ENCODE data around the gene SRRM3.
"Not testable (repeated sequence)": the region's sequence is repeated elsewhere in the genome, so short reads cannot be mapped to it uniquely, and the experiment has no call there.

The SRRM3 gene

DNA sequence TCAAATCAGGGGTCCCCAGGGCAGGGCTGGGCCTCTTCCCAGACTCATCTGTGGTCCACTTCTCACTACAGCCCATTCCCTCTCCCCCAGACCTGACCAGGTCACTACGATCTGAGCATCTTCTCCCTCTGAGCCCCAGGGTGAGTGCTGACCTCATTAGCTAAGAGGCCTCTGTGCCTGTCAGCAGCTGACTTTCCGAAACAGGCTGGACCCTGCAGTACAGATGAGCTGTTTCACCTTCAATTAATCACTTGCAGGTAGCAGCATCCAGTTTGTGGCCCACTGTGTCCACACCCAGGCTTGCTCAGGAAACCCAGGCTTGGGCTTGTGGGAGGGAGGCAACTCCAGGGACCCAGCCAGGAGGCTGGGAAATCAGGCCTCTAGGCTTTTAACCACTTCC, 24.3 kb downstream of the SRRM3 start:
- in situ Hi-C loops (cut with HindIII; ENCODE audit: low sequenced_read_pairs): no loop called here

- in situ Hi-C loops (cut with HindIII; ENCODE audit: low sequenced_read_pairs): not testable (repeated sequence)
These were observed 25.3 kb downstream of the SRRM3 start for GRCh38 chr7:76226878-76227423.

GRCh38 chr7:76230214-76230613, 28.5 kb downstream of the SRRM3 start:
- in situ Hi-C loops (cut with HindIII; ENCODE audit: low sequenced_read_pairs): no loop called here

DNA sequence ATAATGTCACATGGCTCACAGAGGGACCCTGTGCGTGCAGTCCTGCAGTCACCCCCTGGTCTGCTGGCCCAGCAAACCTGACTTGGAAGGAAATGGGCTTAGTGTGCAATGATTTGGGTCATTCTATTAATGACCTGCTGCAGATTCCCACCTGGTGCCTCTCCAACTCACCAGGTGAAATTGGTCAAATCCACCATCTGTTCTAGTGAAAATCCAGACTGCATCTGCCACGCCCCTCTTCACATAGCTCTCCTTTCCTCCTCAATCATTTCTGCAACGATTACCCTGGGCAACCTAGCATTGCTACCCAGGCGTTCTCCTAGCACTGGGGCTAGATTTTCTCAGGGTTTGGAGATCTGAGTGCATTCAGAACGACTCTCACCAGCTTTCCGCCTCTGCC, 29.4 kb downstream of the SRRM3 start:
- in situ Hi-C loops (cut with HindIII; ENCODE audit: low sequenced_read_pairs): no loop called here

- in situ Hi-C loops (cut with HindIII; ENCODE audit: low sequenced_read_pairs): no loop called here
These were observed 29.9 kb downstream of the SRRM3 start for GRCh38 chr7:76231583-76231982.

DNA sequence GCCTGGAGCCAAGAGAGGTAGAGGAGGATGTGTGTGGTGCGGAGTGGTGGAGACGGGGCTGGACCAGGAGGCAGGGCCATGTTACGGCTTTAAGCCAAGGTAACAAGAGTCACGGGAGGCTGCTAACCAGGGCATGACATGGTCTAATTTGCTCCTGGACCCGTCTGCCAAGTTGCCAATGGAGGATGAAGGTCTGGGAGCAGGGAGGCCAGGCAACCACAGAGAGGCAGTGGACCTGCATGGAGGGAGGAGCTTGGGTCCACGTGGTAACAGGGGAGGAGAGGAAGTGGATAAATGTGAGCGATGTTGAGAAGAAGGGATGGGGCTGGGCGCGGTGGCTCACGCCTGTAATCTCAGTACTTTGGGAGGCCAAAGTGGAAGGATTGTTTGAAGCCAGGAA, 31.0 kb downstream of the SRRM3 start:
- in situ Hi-C loops (cut with HindIII; ENCODE audit: low sequenced_read_pairs): no loop called here

GRCh38 chr7:76233538-76234281, 32.0 kb downstream of the SRRM3 start:
- in situ Hi-C loops (cut with HindIII; ENCODE audit: low sequenced_read_pairs): no loop called here

DNA sequence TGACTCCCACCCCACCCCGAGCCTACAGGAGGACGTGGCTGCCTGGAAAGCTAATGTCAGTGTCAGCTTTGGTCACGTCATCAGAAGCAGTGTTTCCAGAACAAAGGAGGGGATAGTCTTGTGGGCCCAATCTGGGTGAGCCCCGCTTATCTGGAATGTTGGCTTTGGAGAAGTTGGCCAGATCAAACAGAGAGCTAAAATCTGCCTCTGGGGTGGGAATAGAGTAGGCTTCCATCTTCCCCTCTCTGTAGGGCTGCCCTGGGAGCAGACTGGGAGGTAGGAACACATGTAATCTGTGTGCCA, 32.5 kb downstream of the SRRM3 start:
- in situ Hi-C loops (cut with HindIII; ENCODE audit: low sequenced_read_pairs): no loop called here

DNA sequence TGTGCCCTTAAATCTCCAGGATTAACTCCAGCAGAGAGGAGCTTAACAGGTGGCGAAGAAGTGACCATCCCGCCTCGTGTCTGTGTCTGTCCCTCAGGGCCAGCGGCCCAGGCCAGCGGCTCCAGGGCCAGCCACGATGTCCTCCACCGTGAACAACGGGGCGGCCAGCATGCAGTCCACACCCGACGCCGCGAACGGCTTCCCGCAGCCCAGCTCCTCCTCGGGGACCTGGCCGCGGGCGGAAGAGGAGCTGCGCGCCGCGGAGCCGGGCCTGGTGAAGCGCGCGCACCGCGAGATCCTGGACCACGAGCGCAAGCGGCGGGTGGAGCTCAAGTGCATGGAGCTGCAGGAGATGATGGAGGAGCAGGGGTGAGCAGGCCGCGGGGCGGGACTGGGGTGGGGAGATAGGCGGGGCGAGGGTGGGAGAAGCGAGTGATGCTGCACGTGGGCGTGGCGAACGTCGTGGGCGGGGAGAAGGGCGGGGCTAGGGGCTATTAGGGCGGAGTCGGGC, 33.3 kb downstream of the SRRM3 start:
- in situ Hi-C loops (cut with HindIII; ENCODE audit: low sequenced_read_pairs): no loop called here

GRCh38 chr7:76236224-76236623, 34.5 kb downstream of the SRRM3 start:
- in situ Hi-C loops (cut with HindIII; ENCODE audit: low sequenced_read_pairs): no loop called here

- in situ Hi-C loops (cut with HindIII; ENCODE audit: low sequenced_read_pairs): no loop called here
These were observed 36.6 kb downstream of the SRRM3 start for GRCh38 chr7:76238326-76238725.

- in situ Hi-C loops (cut with HindIII; ENCODE audit: low sequenced_read_pairs): loop anchor here (5.0 kb wide), 2 partner anchors 34 to 66 kb away; no protein-coding TSS in a partner anchor
These were observed 39.4 kb downstream of the SRRM3 start for GRCh38 chr7:76241141-76241540.

GRCh38 chr7:76242517-76243063, 40.9 kb downstream of the SRRM3 start:
- in situ Hi-C loops (cut with HindIII; ENCODE audit: low sequenced_read_pairs): loop anchor here (5.0 kb wide), 2 partner anchors 35 to 65 kb away; no protein-coding TSS in a partner anchor

GRCh38 chr7:76244781-76245391, 43.2 kb downstream of the SRRM3 start:
- in situ Hi-C loops (cut with HindIII; ENCODE audit: low sequenced_read_pairs): loop anchor here (5.0 kb wide), 2 partner anchors 38 to 62 kb away; no protein-coding TSS in a partner anchor

GRCh38 chr7:76246804-76247389, 45.2 kb downstream of the SRRM3 start:
- in situ Hi-C loops (cut with HindIII; ENCODE audit: low sequenced_read_pairs): no loop called here

DNA sequence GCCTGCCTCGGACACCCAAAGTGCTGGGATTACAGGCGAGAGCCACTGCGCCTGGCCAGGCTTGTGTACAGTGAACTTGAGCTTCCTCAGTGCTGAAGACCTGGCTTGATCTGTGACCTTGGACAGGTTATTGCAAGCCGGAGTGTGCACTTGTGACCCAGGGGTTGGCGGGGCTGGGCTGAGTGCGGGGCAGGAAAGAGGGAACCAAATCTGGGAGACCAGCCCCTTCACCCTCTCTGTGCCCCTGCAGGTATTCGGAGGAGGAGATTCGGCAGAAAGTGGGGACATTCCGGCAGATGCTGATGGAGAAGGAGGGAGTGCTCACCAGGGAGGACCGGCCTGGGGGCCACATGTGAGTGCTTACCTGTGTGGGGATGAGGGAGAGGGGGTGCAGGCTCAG, 46.2 kb downstream of the SRRM3 start:
- in situ Hi-C loops (cut with HindIII; ENCODE audit: low sequenced_read_pairs): no loop called here

DNA sequence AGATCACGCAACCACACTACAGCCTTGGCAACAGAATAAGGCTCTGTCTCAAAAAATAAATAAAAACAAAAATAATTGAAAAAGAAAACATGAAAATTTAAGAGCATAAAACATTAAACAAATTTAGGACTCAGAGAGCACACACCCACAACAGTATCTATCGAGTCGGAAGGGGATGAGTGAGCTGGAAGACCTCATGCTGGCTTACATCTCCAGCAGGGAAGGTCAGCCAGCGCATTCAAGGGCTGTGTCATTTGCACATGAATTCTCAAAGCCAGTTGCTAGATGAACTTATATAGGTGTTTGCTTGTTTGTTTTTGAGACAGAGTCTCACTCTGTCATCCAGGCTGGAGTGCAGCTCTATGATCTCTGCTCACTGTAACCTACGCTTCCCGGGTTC, 50.3 kb downstream of the SRRM3 start:
- in situ Hi-C loops (cut with HindIII; ENCODE audit: low sequenced_read_pairs): no loop called here

DNA sequence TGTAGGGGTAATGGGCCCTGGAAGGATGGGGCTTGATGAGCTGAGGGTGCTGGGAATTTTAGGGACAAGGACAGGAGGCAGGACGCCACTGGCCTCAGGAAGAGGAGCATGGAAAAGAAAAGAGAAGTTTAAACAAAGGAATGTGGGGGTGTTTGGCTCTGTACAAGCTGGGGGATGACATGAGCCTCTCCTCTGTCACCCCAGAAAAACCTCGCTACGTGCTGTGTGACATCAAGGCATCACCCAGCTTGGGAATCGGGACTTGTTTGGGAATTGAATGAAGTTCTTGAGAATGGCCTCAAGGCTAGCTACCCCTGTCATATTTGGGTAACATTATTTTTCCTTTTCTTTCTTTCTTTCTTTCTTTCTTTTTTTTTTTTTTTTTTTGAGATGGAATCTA, 53.1 kb downstream of the SRRM3 start:
- in situ Hi-C loops (cut with HindIII; ENCODE audit: low sequenced_read_pairs): no loop called here

DNA sequence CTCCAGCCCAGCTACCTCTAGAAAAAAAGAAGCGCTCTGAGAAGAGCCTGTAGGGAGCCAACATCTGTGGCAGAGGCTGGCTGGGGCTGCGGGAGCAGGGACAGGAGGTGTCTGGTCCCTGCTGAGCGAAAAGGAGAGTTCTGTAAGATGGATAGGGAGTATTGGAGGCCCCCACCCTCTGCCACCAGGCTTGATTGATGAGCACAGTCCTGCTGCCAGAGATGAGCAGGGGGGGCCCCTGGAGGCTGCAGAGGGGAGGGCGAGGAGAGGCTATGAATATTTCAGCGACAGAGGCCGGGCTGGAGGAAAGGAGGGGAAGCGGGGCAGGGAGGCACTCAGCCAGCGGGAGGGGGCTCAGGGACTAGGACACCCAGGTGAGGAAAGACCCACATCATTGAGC, 56.3 kb downstream of the SRRM3 start:
- in situ Hi-C loops (cut with HindIII; ENCODE audit: low sequenced_read_pairs): no loop called here

DNA sequence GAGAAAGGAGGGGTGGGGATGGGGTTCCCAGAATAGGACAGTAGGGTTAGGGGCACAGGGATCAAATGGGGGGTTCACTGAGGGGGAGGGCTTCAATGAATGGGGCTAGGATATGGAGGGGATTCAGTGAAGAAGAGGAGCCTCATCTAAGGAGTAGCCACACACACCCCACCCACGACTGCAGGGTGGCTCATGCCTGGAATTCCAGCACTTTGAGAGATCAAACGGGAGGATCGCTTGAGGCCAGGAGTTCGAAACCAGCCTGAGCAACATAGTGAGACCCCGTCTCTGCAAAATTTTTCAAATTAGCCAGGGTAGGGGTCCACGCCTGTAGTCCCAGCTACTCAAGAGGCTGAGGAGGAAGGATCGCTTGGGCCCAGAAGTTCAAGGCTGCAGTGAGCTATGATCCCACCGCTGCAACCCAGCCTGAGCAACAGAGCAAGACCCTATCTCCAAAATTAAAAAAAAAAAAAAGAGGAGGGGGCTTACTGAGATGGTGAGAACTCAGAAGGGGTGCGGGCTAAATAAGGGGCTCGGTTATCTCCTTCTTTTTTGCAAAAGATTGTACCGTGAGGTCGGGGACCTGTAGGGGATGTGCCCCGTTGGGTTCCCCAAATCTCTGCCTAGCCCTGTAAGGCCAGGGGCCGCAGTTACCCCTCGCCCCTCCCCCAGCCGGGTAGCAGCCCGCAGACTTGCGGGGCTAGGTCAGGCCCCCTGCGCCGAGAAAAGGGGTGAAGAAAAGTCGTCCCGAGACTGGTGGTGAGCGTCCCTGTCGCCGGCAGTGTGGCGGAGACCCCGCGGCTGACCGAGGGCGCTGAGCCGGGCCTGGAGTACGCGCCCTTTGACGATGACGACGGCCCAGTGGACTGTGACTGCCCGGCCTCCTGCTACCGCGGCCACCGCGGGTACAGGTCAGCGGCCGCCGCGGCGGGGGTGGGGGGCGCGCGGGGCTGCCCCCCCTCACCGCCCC, 57.7 kb downstream of the SRRM3 start:
- in situ Hi-C loops (cut with HindIII; ENCODE audit: low sequenced_read_pairs): no loop called here
